Neural progenitor cell (in vitro differentiated cells): ENCODE results near the gene LINC00237.

Experiments
- EZH2 ChIP-seq: fragments of 200-600 bp; sonication (generic); IDR thresholded peaks from 2 replicates; pipeline ENCODE4 v1.6.1; 2017; ENCODE audit warnings: antibody characterized with exemption, mild to moderate bottlenecking, moderate library complexity
- TF ChIP-seq, protein P1 (sequence below): fragments of 200-600 bp; sonication (generic); IDR thresholded peaks from 2 replicates; pipeline ENCODE4 v1.5.1; 2017; ENCODE audit warnings: antibody characterized with exemption, mild to moderate bottlenecking

- TF ChIP-seq, protein P1, sequence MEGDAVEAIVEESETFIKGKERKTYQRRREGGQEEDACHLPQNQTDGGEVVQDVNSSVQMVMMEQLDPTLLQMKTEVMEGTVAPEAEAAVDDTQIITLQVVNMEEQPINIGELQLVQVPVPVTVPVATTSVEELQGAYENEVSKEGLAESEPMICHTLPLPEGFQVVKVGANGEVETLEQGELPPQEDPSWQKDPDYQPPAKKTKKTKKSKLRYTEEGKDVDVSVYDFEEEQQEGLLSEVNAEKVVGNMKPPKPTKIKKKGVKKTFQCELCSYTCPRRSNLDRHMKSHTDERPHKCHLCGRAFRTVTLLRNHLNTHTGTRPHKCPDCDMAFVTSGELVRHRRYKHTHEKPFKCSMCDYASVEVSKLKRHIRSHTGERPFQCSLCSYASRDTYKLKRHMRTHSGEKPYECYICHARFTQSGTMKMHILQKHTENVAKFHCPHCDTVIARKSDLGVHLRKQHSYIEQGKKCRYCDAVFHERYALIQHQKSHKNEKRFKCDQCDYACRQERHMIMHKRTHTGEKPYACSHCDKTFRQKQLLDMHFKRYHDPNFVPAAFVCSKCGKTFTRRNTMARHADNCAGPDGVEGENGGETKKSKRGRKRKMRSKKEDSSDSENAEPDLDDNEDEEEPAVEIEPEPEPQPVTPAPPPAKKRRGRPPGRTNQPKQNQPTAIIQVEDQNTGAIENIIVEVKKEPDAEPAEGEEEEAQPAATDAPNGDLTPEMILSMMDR: no peak
- no peak for TF ChIP-seq EZH2
These were observed 53.9 kb downstream of the LINC00237 start for GRCh38 chr20:21052241-21052640.
